ENCODE results near the gene TLE2. TPM values are rescaled to one million over a fixed set of nuclear protein-coding genes. Genes with fewer than 3 reads are reported as not detected.

Gene TLE2
- total RNA-seq (2021; fragmentation: NEBNext Ultra II Directional; extraction: Animal tissue kit (Norgen Biotek cat#: 25700)) = under 1 TPM in 4 of 6 experiments, not detected in 2; 0.15 to 0.67 (median 0.46) TPM
- long read RNA-seq = 0 reads

- no peak for DNase-seq
- Mint-ChIP-seq H3K27ac (no peak within 1 kb of the TSS), H3K36me3 (ENCODE audit: low read depth) (no peaks in the 10 kb centered on the region), H3K4me3 (peak within 1 kb of the TSS; percentile 45), H3K27me3 (ENCODE audit: insufficient read depth) (peaks cover 48% of the 10 kb centered on the region), H3K9me3 (no peaks in the 10 kb centered on the region), H3K4me1 (ENCODE audit: low read depth) (peaks cover 21% of the 10 kb centered on the region)
- no peak for TF ChIP-seq CTCF (IDR thresholded peaks at IDR 0.05)
Observed at GRCh38 chr19:3029065-3029923, at the start of gene TLE2. Gene TLE2, minus strand, starts transcription at chr19:3029280. Its CDS starts 376 bp downstream, at chr19:3028904.

GRCh38 chr19:3075605-3076431, 46.7 kb upstream of the TLE2 start:
- H3K36me3 Mint-ChIP-seq (ENCODE audit: low read depth) = no peaks in the 10 kb centered on the region
- no peak overlapping the region for H3K27ac Mint-ChIP-seq
- no peak for DNase-seq
- H3K4me1 Mint-ChIP-seq (ENCODE audit: low read depth) = peaks cover 7% of the 10 kb centered on the region; the same call in 1 of the 2 replicates
- peaks cover 1% of the 10 kb centered on the region; the same call in 1 of the 2 replicates for H3K27me3 Mint-ChIP-seq (ENCODE audit: insufficient read depth)
- H3K4me3 Mint-ChIP-seq = peak overlapping the region; percentile 41; the same call in 1 of the 2 replicates
- peak; percentile 94 for TF ChIP-seq CTCF (IDR thresholded peaks at IDR 0.05)
- no peaks in the 10 kb centered on the region for H3K9me3 Mint-ChIP-seq

GRCh38 chr19:3073931-3074595, 45.0 kb upstream of the TLE2 start:
- peaks cover 7% of the 10 kb centered on the region; the same call in 1 of the 2 replicates for H3K4me1 Mint-ChIP-seq (ENCODE audit: low read depth)
- peaks cover 1% of the 10 kb centered on the region; the same call in 1 of the 2 replicates for H3K27me3 Mint-ChIP-seq (ENCODE audit: insufficient read depth)
- H3K27ac Mint-ChIP-seq = no peak overlapping the region
- DNase-seq = no peak
- no peak overlapping the region for H3K4me3 Mint-ChIP-seq
- H3K9me3 Mint-ChIP-seq = no peaks in the 10 kb centered on the region
- no peaks in the 10 kb centered on the region for H3K36me3 Mint-ChIP-seq (ENCODE audit: low read depth)
- no peak; the same call in 1 of the 2 replicates for TF ChIP-seq CTCF (IDR thresholded peaks at IDR 0.05)

GRCh38 chr19:3073159-3073563, 44.1 kb upstream of the TLE2 start:
- no peak overlapping the region for H3K27ac Mint-ChIP-seq
- H3K36me3 Mint-ChIP-seq (ENCODE audit: low read depth) = no peaks in the 10 kb centered on the region
- DNase-seq = peak; percentile 49
- no peak for TF ChIP-seq CTCF (IDR thresholded peaks at IDR 0.05)
- peaks cover 7% of the 10 kb centered on the region; the same call in 1 of the 2 replicates for H3K4me1 Mint-ChIP-seq (ENCODE audit: low read depth)
- H3K27me3 Mint-ChIP-seq (ENCODE audit: insufficient read depth) = peaks cover 1% of the 10 kb centered on the region; the same call in 1 of the 2 replicates
- no peaks in the 10 kb centered on the region for H3K9me3 Mint-ChIP-seq
- H3K4me3 Mint-ChIP-seq = no peak overlapping the region

- H3K9me3 Mint-ChIP-seq = no peaks in the 10 kb centered on the region
- no peak overlapping the region for H3K4me3 Mint-ChIP-seq
- peaks cover 2% of the 10 kb centered on the region; the same call in 1 of the 2 replicates for H3K27me3 Mint-ChIP-seq (ENCODE audit: insufficient read depth)
- TF ChIP-seq CTCF (IDR thresholded peaks at IDR 0.05) = no peak
- H3K4me1 Mint-ChIP-seq (ENCODE audit: low read depth) = peaks cover 7% of the 10 kb centered on the region; the same call in 1 of the 2 replicates
- H3K27ac Mint-ChIP-seq = no peak overlapping the region
- H3K36me3 Mint-ChIP-seq (ENCODE audit: low read depth) = no peaks in the 10 kb centered on the region
- no peak for DNase-seq
Observed at GRCh38 chr19:3071768-3072167, 42.7 kb upstream of the TLE2 start.
